Ishikawa (cell line): ENCODE measurements around the gene PRKAR2A.

Experiments
- CREB1 ChIP-seq: IDR thresholded peaks from 2 replicates; pipeline ENCODE4 v1.6.1; 2012; ENCODE audit warnings: low read depth
- EGR1 ChIP-seq: IDR thresholded peaks from 2 replicates; pipeline ENCODE4 v1.6.1; 2012
- EP300 ChIP-seq: IDR thresholded peaks from 2 replicates; pipeline ENCODE4 v1.6.1; 2012; ENCODE audit warnings: borderline replicate concordance
- NFIC ChIP-seq: IDR thresholded peaks from 2 replicates; pipeline ENCODE4 v1.6.1; 2012
- RAD21 ChIP-seq: IDR thresholded peaks from 2 replicates; pipeline ENCODE4 v1.6.1; 2012; ENCODE audit warnings: low read depth
- TAF1 ChIP-seq: IDR thresholded peaks from 2 replicates; pipeline ENCODE4 v1.6.1; 2012; ENCODE audit warnings: low read depth, mild to moderate bottlenecking
- TCF12 ChIP-seq: IDR thresholded peaks from 2 replicates; pipeline ENCODE4 v1.6.1; 2012; ENCODE audit warnings: low read depth
- YY1 ChIP-seq: IDR thresholded peaks from 2 replicates; pipeline ENCODE4 v1.6.1; 2012; ENCODE audit warnings: low read depth
- ZBTB7A ChIP-seq: IDR thresholded peaks from 2 replicates; pipeline ENCODE4 v1.6.1; 2012; ENCODE audit warnings: low read depth
- TF ChIP-seq, protein P1 (sequence below): IDR thresholded peaks from 2 replicates; pipeline ENCODE4 v1.6.1; 2012
- TF ChIP-seq, protein P2 (sequence below): IDR thresholded peaks from 2 replicates; pipeline ENCODE4 v1.6.1; 2012
- TF ChIP-seq, protein P3 (sequence below): IDR thresholded peaks from 2 replicates; pipeline ENCODE4 v1.6.1; 2012; ENCODE audit warnings: low read depth, mild to moderate bottlenecking

DNA sequence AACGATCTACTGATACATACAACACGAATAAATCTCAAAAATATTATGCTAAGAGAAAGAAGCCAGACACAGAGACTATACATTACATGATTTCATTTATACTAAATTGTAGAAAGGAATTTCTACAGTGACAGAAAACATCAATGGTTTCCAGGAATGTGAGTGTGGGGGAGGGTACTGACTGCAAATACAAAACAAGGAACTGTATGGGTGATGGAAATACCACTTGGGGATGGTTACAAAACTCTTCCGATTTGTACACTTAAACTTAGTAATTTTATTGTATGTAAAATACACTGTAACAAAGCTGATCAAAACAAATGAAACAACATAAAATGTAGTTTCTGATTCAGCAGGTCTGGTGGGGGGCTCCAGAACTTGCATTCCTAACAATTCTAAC, 84.9 kb downstream of the PRKAR2A start:
- TF ChIP-seq EP300 (no peak), ZBTB7A (no peak), CREB1 (no peak), YY1 (no peak), EGR1 (no peak), RAD21 (no peak), NFIC (no peak), TAF1 (no peak), TCF12 (no peak)
- TF ChIP-seq, protein P1, sequence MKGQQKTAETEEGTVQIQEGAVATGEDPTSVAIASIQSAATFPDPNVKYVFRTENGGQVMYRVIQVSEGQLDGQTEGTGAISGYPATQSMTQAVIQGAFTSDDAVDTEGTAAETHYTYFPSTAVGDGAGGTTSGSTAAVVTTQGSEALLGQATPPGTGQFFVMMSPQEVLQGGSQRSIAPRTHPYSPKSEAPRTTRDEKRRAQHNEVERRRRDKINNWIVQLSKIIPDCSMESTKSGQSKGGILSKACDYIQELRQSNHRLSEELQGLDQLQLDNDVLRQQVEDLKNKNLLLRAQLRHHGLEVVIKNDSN, result no peak
- TF ChIP-seq, protein P2, sequence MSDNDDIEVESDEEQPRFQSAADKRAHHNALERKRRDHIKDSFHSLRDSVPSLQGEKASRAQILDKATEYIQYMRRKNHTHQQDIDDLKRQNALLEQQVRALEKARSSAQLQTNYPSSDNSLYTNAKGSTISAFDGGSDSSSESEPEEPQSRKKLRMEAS, result no peak
- TF ChIP-seq, protein P3, sequence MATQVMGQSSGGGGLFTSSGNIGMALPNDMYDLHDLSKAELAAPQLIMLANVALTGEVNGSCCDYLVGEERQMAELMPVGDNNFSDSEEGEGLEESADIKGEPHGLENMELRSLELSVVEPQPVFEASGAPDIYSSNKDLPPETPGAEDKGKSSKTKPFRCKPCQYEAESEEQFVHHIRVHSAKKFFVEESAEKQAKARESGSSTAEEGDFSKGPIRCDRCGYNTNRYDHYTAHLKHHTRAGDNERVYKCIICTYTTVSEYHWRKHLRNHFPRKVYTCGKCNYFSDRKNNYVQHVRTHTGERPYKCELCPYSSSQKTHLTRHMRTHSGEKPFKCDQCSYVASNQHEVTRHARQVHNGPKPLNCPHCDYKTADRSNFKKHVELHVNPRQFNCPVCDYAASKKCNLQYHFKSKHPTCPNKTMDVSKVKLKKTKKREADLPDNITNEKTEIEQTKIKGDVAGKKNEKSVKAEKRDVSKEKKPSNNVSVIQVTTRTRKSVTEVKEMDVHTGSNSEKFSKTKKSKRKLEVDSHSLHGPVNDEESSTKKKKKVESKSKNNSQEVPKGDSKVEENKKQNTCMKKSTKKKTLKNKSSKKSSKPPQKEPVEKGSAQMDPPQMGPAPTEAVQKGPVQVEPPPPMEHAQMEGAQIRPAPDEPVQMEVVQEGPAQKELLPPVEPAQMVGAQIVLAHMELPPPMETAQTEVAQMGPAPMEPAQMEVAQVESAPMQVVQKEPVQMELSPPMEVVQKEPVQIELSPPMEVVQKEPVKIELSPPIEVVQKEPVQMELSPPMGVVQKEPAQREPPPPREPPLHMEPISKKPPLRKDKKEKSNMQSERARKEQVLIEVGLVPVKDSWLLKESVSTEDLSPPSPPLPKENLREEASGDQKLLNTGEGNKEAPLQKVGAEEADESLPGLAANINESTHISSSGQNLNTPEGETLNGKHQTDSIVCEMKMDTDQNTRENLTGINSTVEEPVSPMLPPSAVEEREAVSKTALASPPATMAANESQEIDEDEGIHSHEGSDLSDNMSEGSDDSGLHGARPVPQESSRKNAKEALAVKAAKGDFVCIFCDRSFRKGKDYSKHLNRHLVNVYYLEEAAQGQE, result no peak
